GM04504 (cell line): ENCODE data around the gene HOXD11.

Source experiments
- DNase-seq: peaks from one replicate; pipeline ENCODE4 v3.0.0-alpha.2; 2012; ENCODE audit warnings: low read depth

The HOXD11 gene

GRCh38 chr2:176081376-176081836 is 25.7 kb upstream of the HOXD11 start:
- DNase-seq: no peak

GRCh38 chr2:176081837-176082524 is 25.1 kb upstream of the HOXD11 start:
- DNase-seq: no peak

- no peak for DNase-seq
Observed at GRCh38 chr2:176082525-176082823, 24.6 kb upstream of the HOXD11 start.

- no peak for DNase-seq
Observed at GRCh38 chr2:176082824-176083751, 24.0 kb upstream of the HOXD11 start.

GRCh38 chr2:176083796-176084261 is 23.3 kb upstream of the HOXD11 start, which contains the start of gene EVX2:
Gene EVX2, minus strand, starts transcription at chr2:176083962. Its CDS starts 186 bp downstream, at chr2:176083776.
- DNase-seq: no peak

GRCh38 chr2:176084611-176085119 is 22.4 kb upstream of the HOXD11 start:
- no peak for DNase-seq

GRCh38 chr2:176085120-176085788 is 21.8 kb upstream of the HOXD11 start:
- DNase-seq: no peak

- DNase-seq: no peak
Observed at GRCh38 chr2:176085861-176086771, 21.0 kb upstream of the HOXD11 start.

GRCh38 chr2:176087330-176088047 is 19.6 kb upstream of the HOXD11 start:
- DNase-seq: no peak

GRCh38 chr2:176088048-176088936 is 18.8 kb upstream of the HOXD11 start:
- no peak for DNase-seq

- DNase-seq: no peak
Observed at GRCh38 chr2:176088937-176089842, 17.9 kb upstream of the HOXD11 start.

- DNase-seq: no peak
Observed at GRCh38 chr2:176089843-176090395, 17.2 kb upstream of the HOXD11 start.

GRCh38 chr2:176090862-176091261 is 16.2 kb upstream of the HOXD11 start:
- DNase-seq: no peak

GRCh38 chr2:176091329-176092258 is 15.5 kb upstream of the HOXD11 start:
- DNase-seq: no peak

- no peak for DNase-seq
Observed at GRCh38 chr2:176092270-176093144, 14.6 kb upstream of the HOXD11 start, which contains the start of gene HOXD13. Gene HOXD13, plus strand, starts transcription at chr2:176092721. Its CDS starts 170 bp downstream, at chr2:176092891.
